HG03571 (cell line): ENCODE results near the gene CLASP1.
A peak's percentile ranks its signal among the peaks of the same experiment; 100 is the strongest.
"Not testable (repeated sequence)": the region's sequence is repeated elsewhere in the genome, so short reads cannot be mapped to it uniquely, and the experiment has no call there.

Source experiments
- ATAC-seq: cut with Tn5 transposase; IDR thresholded peaks from one replicate; pipeline ENCODE4 v1.9.1; 2021; ENCODE audit not compliant: unreplicated experiment

The CLASP1 gene

GRCh38 chr2:121583555-121583954 lies 65.7 kb downstream of the CLASP1 start:
- no peak for ATAC-seq

- ATAC-seq, result no peak
Measured at GRCh38 chr2:121582272-121582671, 67.0 kb downstream of the CLASP1 start.

GRCh38 chr2:121579309-121579708 lies 70.0 kb downstream of the CLASP1 start:
- no peak for ATAC-seq

- ATAC-seq, result no peak
Measured at GRCh38 chr2:121577381-121577780, 71.9 kb downstream of the CLASP1 start.

GRCh38 chr2:121576263-121576662 lies 73.0 kb downstream of the CLASP1 start:
- no peak for ATAC-seq

- no peak for ATAC-seq
Measured at GRCh38 chr2:121575800-121576199, 73.5 kb downstream of the CLASP1 start.

- no peak for ATAC-seq
Measured at GRCh38 chr2:121570667-121571055, 78.6 kb downstream of the CLASP1 start.

- ATAC-seq, result no peak
Measured at GRCh38 chr2:121570036-121570666, 79.1 kb downstream of the CLASP1 start.

GRCh38 chr2:121567957-121568409 lies 81.3 kb downstream of the CLASP1 start:
- no peak for ATAC-seq

GRCh38 chr2:121567452-121567851 lies 81.8 kb downstream of the CLASP1 start:
- ATAC-seq, result no peak

GRCh38 chr2:121565389-121566250 lies 83.6 kb downstream of the CLASP1 start:
- no peak for ATAC-seq

- no peak for ATAC-seq
Measured at GRCh38 chr2:121564905-121565304, 84.4 kb downstream of the CLASP1 start.

GRCh38 chr2:121563754-121564153 lies 85.5 kb downstream of the CLASP1 start:
- not testable (repeated sequence) for ATAC-seq

- peak; percentile 66 for ATAC-seq
Measured at GRCh38 chr2:121562269-121563176, 86.7 kb downstream of the CLASP1 start.

GRCh38 chr2:121561617-121562268 lies 87.5 kb downstream of the CLASP1 start:
- ATAC-seq, result no peak

- ATAC-seq, result peak; percentile 51
Measured at GRCh38 chr2:121558329-121558728, 90.9 kb downstream of the CLASP1 start.

- ATAC-seq, result no peak
Measured at GRCh38 chr2:121555008-121555407, 94.3 kb downstream of the CLASP1 start.

GRCh38 chr2:121552477-121553180 lies 96.6 kb downstream of the CLASP1 start:
- not testable (repeated sequence) for ATAC-seq

- no peak for ATAC-seq
Measured at GRCh38 chr2:121550669-121551068, 98.6 kb downstream of the CLASP1 start.

GRCh38 chr2:121547646-121548045 lies 101.6 kb downstream of the CLASP1 start:
- ATAC-seq, result no peak
